HG02759 (cell line): ENCODE measurements around the gene ASB1.
A peak's percentile ranks its signal among the peaks of the same experiment; 100 is the strongest.

ENCODE experiments used
- ATAC-seq: cut with Tn5 transposase; IDR thresholded peaks from one replicate; pipeline ENCODE4 v1.9.1; 2021; ENCODE audit warnings: mild to moderate bottlenecking, moderate library complexity; ENCODE audit not compliant: unreplicated experiment

The ASB1 gene

DNA sequence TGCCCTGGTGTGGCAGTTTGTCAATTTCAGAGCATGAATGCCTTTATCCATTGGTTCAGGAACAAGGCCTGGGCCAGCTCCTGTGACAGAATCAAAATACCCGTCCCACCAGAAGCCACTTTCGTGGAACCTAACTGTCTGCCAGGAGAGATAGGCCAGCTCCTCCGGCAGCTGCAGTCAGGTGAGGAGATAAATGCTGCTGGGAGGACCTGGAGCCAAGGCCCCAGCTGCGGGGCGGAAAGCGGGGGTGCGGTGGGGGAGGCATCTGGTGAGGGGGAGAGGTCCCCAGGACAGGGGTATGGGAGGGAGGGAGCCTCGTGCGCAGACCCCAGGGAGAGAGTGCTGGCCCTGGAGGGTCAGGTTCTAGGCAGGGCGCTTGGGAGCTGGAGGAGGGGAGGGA is 4.4 kb upstream of the ASB1 start:
- no peak for ATAC-seq

DNA sequence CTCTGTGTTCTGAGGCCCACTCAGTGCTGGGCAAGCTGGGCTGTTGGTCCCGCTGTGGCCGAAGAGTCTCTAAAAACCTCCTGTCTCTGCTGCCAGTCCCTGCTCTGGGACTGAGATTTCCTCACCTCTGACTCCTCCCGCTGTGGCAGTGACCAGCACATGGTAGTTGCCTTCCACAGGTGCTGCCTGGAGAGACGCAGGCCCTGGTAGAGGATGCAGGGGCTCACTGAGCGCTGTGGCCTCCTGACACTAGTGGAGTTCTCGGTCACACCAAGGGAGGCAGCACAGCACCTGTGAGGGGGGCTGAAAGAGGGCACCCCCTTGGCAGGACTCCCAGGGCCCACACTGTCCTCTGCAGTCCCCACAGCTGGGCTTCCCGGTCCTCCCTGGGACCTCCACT is 3.8 kb upstream of the ASB1 start:
- ATAC-seq = no peak

DNA sequence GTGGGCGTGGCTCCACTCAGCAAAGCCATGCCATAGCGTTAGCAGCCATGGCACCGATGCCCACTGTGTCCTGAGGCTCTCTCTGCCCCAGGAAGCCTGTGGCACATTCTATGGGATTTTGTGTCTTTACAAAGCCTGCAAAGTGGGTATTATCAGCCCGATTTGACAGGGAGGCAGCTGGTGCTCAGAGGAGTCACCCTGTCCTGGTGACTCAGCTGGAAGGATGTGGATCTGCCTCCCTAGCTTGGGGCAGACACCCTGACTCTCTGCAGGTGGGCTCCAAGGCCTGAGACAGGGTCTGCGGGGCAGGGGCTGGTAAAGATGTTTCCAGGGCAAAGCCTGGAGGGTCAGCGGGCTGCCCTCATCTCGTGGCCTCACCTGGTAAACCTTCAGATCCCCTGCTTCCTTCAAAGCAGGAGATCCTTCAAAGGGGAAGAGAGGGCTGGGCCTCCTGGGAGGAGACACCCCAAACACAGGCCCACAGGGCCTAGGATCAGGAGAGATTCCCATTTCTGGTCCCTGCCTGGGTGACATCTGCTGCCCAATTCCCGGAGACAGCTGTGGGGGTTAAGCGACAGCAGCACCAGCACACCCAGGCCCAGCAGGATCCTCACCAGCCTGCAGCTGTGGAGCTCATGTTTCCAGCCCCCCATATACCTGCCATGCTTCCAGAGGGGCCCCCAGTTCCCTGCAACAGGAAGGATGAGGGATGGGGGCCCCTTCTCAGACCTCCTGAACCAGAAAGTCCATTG is 3.0 kb upstream of the ASB1 start:
- ATAC-seq = no peak

DNA sequence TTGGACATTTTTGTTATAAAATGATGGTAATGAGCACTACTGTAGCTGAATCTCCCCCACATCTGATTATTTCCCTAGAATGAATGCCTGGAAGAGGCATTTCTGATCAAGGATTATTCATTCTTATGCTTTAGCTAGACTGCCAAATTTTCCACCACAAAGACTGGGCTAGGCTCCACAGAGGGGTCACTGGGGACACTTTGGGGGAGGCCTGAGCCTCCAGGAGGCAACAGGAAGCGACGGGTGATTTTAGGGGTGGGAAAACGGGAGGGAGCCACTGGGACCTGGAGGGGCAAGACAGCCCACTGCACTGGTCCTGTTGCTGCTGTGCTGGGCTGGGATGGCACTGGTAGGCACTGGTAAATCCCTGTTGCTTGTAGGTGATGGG is 2.4 kb upstream of the ASB1 start:
- no peak for ATAC-seq

DNA sequence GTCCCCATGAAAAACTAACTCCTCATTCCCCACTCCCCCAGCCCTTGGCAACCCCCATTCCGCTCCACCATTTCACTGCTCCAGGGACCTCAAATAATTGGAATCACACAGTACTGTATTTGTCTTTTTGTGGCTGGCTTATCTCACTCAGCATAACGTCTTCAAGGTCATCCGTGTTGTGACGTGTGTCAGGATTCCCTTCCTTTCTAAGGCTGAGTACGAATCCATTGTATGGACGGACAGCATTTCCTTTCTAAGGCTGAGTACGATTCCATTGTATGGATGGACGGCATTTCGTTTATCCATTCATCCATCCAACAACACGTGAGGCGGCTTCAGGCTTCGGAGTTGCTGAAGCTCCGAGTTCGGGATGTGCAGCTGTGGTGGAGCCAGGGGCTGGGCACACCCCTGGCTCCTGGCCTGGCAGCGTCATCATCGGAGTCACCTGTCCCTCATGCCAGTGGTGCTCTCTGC is 1.2 kb upstream of the ASB1 start:
- no peak for ATAC-seq

DNA sequence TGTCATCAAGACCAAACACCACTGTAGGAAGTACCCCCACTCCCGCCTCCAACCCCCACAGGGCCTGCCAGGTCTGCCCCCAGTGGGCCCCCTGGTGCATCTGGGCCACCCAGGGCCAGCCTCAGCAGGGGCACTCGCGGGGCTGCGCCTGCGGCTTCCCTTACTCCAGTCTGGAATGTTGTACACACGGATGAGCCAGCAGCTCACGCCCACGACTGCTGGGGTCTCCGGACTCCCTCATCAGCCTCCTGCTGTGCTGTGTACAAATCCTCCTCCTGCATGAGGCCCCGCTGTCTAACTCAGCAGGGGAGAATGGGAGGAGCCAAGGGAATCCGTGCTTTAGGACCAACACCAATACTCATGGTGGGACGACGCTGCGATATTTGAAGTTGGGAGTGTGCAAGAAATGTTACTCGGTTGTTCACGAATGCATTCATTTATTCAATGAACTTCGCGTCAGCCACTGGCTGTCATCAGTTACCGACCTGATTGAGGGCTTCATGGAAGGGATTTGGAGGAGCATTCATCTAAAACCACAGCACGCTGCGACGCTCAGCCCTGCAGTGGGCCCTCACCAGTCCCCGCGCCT is 654 bp upstream of the ASB1 start:
- ATAC-seq = no peak

DNA sequence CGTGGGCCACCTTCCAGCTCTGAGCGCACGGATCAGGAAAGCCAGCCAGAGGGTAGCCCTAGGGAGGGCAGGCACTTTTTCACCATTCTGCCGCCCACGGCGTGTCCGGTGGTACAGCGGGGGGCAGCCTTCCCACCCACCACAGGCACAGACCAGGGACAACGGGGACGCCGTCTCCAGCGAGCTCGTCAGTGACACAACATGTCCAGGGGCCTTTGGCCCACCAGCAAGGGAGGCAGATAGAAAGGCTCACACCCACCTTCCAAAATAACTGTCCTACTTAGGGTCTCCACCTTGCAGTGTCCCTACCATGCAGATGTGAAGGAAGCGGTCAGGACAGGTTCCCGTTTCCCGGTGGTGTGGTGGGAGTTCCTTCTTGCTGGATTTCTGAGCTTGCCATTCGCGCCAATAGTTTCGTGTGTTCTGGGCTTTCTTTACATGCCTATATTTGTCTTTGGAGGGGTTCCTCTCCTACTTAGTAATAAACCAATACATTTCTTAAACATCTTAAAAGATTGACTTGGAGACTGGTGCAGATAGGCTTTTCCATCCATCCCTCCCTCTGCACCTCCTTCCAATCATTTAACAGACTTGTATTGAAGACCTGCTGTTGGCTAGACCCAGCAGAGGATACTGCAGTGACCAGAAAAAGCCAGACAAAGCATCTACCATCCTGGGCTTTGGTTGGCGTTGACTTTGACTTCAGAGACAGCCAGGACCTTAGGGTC is 872 bp downstream of the ASB1 start:
- ATAC-seq = peak; percentile 7

DNA sequence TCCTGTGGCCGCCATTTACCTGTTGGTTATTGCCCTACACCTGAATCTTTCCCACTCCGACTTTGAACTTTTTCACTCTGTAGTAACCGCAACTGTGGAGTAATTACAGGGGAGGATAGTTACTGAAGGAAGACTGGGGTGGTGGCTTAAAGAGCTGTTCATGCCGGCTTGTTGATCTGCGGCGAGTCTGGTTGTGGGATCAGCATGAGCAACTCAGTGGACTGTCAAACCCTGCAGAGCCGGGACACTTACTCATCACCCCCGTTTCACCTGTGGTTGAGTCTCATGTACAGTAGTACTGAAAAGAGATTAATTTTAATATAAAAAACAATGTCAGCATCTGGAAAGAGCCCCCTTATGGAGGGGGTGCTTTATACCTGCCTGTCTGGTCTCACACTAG is 2.1 kb downstream of the ASB1 start:
- no peak for ATAC-seq

DNA sequence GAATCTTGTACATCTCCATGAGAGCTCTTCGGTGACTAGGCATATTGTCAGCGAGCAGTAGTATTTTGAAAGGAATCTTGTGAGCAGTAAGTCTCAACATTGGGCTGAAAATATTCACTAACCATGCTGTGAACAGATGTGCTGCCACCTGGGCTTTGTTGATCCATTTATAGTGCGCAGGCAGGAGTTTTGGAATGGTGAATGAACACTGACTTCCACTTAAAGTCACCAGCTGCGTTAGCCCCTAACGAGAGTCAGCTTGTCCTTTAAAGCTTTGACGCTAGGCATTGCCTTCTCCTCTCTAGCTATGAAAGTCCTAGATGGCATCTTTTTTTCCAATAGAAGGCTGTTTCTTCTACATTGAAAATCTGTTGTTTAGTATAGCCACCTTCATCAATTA is 4.1 kb downstream of the ASB1 start:
- no peak for ATAC-seq

DNA sequence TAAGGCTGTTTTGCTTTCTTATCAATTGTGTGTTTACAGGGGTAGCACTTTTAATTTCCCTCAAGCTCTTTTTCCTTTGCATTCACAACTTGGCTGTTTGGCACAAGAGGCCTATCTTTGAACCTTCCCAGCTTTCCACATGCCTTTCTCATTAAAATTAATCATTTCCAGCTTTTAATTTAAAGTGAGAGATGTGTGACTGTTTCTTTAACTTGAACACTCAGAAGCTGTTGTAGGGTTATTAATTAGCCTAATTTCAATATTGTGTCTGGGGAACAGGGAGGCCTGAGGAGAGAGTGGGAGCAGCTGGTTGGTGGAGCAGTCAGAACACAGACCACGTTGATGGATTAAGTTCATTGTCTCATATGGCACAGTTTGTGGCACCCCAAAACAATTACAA is 4.7 kb downstream of the ASB1 start:
- no peak for ATAC-seq

DNA sequence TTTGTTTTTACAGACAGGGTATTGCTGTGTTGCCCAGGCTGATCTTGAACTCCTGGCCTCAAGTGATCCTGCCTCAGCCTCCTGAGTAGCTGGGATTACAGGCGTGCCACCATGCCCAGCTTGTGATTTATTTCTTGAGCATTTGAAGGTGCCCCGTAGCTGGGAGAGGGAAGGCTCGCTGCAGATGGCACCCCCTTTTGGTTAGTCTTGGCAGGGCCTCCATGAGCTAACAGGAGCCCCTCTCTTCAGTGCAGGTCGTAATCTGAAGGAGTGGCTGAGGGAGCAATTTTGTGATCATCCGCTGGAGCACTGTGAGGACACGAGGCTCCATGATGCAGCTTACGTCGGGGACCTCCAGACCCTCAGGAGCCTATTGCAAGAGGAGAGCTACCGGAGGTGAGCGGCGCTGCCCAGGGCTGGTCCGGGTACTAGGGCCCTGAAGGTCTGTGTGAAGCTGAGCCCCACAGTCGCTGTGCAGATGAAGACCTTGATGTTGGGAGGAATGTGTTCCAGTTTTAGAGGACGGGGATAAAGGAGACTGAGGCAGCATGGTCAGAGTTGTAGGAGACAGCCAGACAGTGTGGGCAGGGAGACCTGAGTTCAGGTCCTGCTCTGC is 6.7 kb downstream of the ASB1 start:
- ATAC-seq = no peak

DNA sequence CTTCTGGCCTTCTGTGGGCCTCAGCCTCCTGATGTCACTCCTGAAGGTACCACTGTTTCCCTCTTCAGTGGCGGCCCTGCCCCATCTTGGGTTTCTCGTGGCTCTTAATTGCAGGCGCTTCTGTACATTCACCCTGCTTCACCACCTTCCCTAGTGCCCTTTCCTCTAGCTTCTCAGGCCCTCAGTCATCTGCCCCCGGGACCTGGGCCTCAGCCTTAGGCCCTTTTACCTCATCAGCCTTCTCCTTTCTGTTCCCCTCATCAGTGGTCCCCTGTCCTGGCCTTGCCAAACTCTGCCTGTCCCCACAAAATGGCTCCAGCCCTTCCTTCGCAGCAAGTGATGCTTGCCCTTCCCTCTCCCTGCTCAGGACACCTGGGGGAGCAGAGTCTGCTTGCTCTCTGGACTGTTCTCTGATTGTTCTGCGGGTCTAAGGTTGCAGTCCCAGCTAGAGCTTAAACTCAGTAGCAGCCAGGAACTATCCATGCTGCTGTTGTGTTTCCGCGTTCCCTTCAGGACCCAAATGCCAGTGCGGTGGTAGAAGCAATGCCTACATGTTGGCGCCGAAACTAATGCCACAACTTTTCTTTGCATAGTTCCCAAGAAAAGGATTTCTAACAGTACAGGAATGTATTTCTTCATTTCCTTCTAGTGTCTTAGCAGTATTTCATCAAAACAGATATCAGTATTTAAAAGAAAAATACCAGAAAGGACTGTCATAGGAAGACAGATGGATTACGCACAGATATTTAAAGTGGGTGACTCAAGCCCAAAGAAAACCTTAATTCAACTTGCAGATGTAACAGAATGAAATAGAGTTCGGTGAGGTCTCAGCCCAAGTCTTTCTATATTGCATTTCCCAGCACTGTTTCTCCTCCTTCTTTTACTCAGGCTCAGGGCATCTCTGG is 7.5 kb downstream of the ASB1 start:
- no peak for ATAC-seq

DNA sequence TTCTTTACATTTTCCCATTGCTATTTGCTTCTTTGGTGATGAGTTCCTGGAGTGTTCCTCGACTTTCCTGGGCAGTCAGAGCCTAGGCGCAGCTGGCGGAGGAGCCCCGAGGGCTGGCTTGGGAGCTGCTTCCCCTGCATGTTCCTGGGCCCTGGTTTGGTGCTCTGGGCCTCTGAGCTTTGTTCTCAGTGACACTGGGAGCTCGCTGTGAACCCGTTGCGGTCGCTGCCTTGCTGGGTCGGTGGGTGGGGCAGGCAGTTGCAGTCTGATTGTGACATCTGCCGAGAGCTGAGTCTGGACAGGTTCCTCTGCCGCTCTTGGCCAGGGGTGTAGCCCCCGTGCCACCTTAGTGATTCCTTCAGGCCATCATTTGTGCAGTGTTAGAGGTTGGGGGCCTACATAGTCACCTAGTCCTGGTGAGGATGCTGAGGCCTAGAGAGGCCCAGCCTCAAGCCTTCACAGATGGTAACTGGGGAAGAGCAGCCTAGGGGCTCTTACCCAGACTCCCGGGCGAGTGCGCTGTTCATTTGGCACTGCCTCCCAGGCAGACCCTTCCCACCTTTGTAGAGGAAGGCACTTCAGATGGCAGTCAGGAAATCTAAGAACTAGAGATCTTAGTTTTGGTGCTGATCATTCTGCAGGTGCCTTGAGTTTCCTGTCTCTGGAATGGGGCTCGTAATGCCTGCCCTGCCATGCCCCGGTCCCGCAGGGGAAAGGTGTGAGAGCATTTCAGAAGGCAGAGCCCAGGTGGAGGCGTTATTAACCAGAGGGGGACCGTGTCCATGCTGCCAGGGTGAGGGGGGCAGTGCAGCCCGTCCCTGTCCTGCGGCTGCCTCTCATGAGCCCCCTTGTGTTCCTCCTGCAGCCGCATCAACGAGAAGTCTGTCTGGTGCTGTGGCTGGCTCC is 8.4 kb downstream of the ASB1 start:
- no peak for ATAC-seq

DNA sequence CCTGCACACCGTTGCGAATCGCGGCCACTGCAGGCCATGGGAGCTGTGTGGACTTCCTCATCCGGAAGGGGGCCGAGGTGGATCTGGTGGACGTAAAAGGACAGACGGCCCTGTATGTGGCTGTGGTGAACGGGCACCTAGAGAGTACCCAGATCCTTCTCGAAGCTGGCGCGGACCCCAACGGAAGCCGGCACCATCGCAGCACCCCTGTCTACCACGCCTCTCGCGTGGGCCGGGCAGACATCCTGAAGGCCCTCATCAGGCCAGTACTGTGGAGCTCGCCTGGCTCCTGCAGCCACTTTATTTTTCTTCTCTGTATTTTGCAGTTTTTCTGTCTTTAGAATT is 9.0 kb downstream of the ASB1 start:
- no peak for ATAC-seq

DNA sequence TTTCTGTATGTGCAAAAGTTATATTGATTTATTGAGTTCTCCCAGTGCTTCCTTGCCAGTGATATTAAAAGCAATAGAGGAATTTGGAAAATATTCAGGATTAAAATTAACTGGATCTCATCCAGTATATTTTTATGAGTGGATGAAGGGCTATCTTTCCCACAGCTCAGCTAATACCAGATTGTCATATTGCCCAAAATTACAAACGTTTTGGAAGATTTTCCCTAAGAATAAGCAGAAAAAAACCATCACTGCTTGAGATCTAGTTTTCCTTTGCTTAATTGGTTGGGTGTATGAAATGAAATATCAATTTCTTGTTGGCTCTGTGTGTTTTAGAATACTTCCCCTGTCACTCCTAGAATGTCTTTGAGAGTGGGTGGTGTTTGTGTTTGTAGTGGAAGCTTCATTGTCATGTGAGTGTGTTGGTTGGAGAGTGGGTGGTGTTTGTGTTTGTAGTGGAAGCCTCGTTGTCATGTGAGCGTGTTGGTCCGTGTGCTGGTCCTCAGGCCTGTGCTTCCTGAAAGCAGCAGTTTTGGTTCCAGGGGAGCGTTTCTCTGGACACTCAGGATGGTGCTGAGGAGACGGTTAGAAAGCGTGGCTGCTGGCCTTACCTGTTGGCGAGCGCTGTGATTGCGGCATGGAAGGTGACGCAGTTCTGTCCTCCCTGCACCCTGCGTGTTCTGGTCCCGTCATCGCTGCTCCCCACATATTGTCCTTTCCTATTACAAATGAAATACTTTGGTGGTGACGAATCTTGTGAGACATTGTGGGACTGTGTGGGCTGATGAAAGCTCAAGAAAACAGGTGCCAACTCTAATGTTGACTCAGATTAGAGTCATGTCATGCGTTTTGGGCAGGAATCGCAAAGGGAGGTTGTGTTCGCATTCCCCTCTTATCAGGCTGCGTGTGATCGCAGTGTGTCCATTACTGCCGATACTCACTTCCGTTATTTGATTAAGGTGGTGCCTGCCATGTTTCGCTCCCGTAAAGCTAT is 12.4 kb downstream of the ASB1 start:
- ATAC-seq = no peak

DNA sequence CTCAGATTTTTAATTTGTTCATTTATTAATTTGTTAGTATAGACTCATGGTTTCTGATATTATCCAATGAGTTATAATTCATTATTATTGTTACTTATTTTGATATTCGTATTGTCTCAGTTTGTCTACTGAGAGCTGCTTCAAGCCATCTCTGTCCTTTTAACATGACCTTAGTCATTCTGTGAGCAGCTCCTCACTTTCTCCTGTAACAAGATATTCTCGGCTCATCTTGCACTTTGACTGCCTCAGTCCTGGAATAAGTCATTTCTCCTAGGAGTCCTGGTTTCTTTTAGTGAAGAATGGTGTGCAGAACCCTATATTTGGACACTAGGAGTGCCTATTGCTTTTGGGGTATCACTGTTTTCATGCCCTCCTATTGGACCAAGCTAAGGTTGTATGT is 13.2 kb downstream of the ASB1 start:
- ATAC-seq = no peak

DNA sequence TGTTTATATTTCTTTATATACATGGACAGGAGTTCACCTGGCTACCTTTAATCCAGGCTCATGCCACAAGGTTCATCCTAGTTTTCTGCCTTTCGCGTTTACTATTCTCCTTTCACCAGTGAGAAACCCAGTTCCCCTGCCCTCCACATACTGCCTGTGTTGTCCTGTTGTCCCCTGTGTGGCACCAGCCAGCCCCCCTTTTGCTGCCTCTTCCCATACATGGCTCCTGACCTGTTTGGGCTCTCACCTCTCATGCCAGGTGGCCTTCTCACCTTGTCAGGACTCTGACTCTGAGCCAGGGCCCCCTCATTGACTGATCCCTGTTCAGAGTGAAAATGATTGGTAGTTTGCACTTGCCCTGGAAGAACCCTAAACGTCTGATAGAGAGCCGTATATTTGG is 13.6 kb downstream of the ASB1 start:
- ATAC-seq = no peak

DNA sequence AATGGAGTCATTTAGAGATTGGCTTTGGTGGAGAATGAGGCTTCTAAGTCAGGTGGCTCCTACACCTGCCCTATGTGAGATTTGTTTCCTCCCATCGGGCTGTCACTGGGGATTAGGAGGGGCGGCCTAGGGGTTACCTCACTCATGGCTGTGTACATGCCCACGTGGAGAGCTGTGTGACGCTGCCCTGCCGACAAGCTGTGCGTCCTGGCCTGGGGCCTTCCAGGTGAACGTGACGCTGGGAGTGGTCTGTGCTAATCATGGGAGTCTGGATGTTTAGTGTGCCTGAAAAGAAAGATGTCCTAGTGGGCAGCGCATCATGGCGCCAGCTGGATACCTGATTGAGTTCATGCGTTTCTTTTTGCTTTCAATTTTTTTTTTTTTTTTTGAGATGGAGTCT is 14.0 kb downstream of the ASB1 start:
- no peak for ATAC-seq
